A549 (cell line): ENCODE data around the gene PFDN5. TPM values are rescaled to one million over a fixed set of nuclear protein-coding genes. Genes with fewer than 3 reads are reported as not detected.

Experiments
- ATAC-seq, 2 experiments: fragments of 200-7000 bp in 1 of 2; fragments of >200 bp in 1 of 2; cut with Nextera tagmentation in 1 of 2; cut with Tn5 transposase in 1 of 2; 3 replicates each; pipeline versions ENCODE4 v1.8.0 to v1.9.1; 2018 to 2020; ENCODE audit warnings: mild to moderate bottlenecking in 1 of 2, moderate library complexity in 1 of 2
- CTCF ChIA-PET: fragments of 300-600 bp; sonication (Branson Sonifier 250); formaldehyde crosslinking; extraction: SDS; loops from one replicate; lab custom pipeline; 2021; ENCODE audit warnings: antibody characterized with exemption, inconsistent platforms; lab: Yijun Ruan, JAX
- POLR2A ChIA-PET: fragments of 350-600 bp; formaldehyde crosslinking; extraction: SDS; loops from one replicate; lab custom pipeline; 2021; ENCODE audit warnings: antibody characterized with exemption, inconsistent platforms; lab: Yijun Ruan, JAX
- DNase-seq, 2 experiments: peaks; one replicate each; pipeline versions ENCODE4 v3.0.0 to v3.0.0-alpha.2; 2011 to 2016; ENCODE audit warnings: low read depth in 1 of 2, low spot score in 1 of 2
- FAIRE-seq: peaks from 2 replicates; lab custom pipeline; 2011; peaks lifted over from hg19 to GRCh38; lab: Jason Lieb, UNC
- H3K27ac ChIP-seq, 2 experiments: fragments of >200 bp; sonication (Bioruptor Twin); formaldehyde crosslinking; 3 replicates each; pipeline ENCODE4 v1.5.1; 2016 to 2017
- H3K4me1 ChIP-seq: fragments of >200 bp; sonication (Bioruptor Twin); formaldehyde crosslinking; 3 replicates; pipeline ENCODE4 v1.6.1; 2016
- H3K4me2 ChIP-seq: fragments of >200 bp; sonication (Bioruptor Twin); formaldehyde crosslinking; 3 replicates; pipeline ENCODE4 v1.6.1; 2016
- H3K4me3 ChIP-seq: fragments of >200 bp; sonication (Bioruptor Twin); formaldehyde crosslinking; 3 replicates; pipeline ENCODE4 v1.5.1; 2016
- H3K9me3 ChIP-seq: fragments of >200 bp; sonication (Bioruptor Twin); formaldehyde crosslinking; 3 replicates; pipeline ENCODE4 v1.6.1; 2016
- ATOH8 ChIP-seq: fragments of 250-450 bp; sonication (Bioruptor Pico); IDR thresholded peaks from 2 replicates; pipeline ENCODE4 v1.5.0; 2020; ENCODE audit warnings: low read depth, mild to moderate bottlenecking, moderate library complexity
- BCL3 ChIP-seq: fragments of >200 bp; sonication (Bioruptor Twin); formaldehyde crosslinking; IDR thresholded peaks from 3 replicates; pipeline ENCODE4 v1.6.1; 2016
- ELK1 ChIP-seq: fragments of 150-350 bp; IDR thresholded peaks from 2 replicates; pipeline ENCODE4 v1.6.1; 2014; ENCODE audit warnings: low read depth, mild to moderate bottlenecking, low read length
- FOSL2 ChIP-seq, 2 experiments: fragments of 450-650 bp in 1 of 2; fragments of >200 bp in 1 of 2; sonication (Bioruptor Twin) in 1 of 2; formaldehyde crosslinking; IDR thresholded peaks; 2 replicates each; pipeline versions ENCODE4 v1.5.0 to v1.6.1; 2016 to 2020; ENCODE audit warnings: mild to moderate bottlenecking in 1 of 2, moderate library complexity in 1 of 2
- FOXS1 ChIP-seq: fragments of 250-450 bp; sonication (Bioruptor Pico); IDR thresholded peaks from 2 replicates; pipeline ENCODE4 v1.5.0; 2020; ENCODE audit warnings: mild to moderate bottlenecking, moderate library complexity
- GATA3 ChIP-seq: IDR thresholded peaks from 2 replicates; pipeline ENCODE4 v1.6.1; 2012; ENCODE audit warnings: borderline replicate concordance
- HES2 ChIP-seq: fragments of >200 bp; sonication (Bioruptor Twin); formaldehyde crosslinking; IDR thresholded peaks from 2 replicates; pipeline ENCODE4 v1.6.1; 2016
- HEYL ChIP-seq: fragments of 250-450 bp; sonication (Bioruptor Pico); IDR thresholded peaks from 2 replicates; pipeline ENCODE4 v1.8.0; 2021; ENCODE audit warnings: mild to moderate bottlenecking, moderate library complexity
- HOXA7 ChIP-seq: fragments of 250-450 bp; sonication (Bioruptor Pico); IDR thresholded peaks from 2 replicates; pipeline ENCODE4 v1.5.0; 2020; ENCODE audit warnings: mild to moderate bottlenecking, moderate library complexity
- JUN ChIP-seq, 2 experiments: fragments of >200 bp; sonication (Bioruptor Twin); formaldehyde crosslinking; IDR thresholded peaks; 2 replicates in 1 of 2; 3 replicates in 1 of 2; pipeline ENCODE4 v1.6.1; 2016 to 2017
- MAX ChIP-seq: IDR thresholded peaks from 2 replicates; pipeline ENCODE4 v1.6.1; 2012
- MAZ ChIP-seq: fragments of 150-350 bp; IDR thresholded peaks from 2 replicates; pipeline ENCODE4 v1.6.1; 2014; ENCODE audit warnings: antibody characterized with exemption, low read depth, low read length, borderline replicate concordance
- NPAS2 ChIP-seq: fragments of 250-450 bp; sonication (Bioruptor Pico); IDR thresholded peaks from 2 replicates; pipeline ENCODE4 v1.8.0; 2022; ENCODE audit warnings: mild to moderate bottlenecking, moderate library complexity, borderline replicate concordance
- POLR2AphosphoS2 ChIP-seq: conservative IDR thresholded peaks from 2 replicates; pipeline ENCODE4 v1.6.1; 2012; ENCODE audit warnings: low read length, improper control_type of control experiment, inconsistent platforms
- RAD21 ChIP-seq, 2 experiments: fragments of >200 bp in 1 of 2; sonication (Bioruptor Twin) in 1 of 2; formaldehyde crosslinking in 1 of 2; IDR thresholded peaks in 1 of 2; conservative IDR thresholded peaks in 1 of 2; 2 replicates in 1 of 2; 3 replicates in 1 of 2; pipeline ENCODE4 v1.6.1; 2012 to 2018; ENCODE audit warnings: inconsistent platforms in 1 of 2
- RARB ChIP-seq: fragments of 250-450 bp; sonication (Bioruptor Pico); IDR thresholded peaks from 2 replicates; pipeline ENCODE4 v1.8.0; 2021; ENCODE audit warnings: mild to moderate bottlenecking, moderate library complexity
- RCOR1 ChIP-seq: fragments of 150-350 bp; IDR thresholded peaks from 2 replicates; pipeline ENCODE4 v1.6.1; 2014; ENCODE audit warnings: antibody characterized with exemption, low read length, low read depth
- RFX5 ChIP-seq: fragments of 450-650 bp; IDR thresholded peaks from 2 replicates; pipeline ENCODE4 v1.7.1; 2014; ENCODE audit warnings: antibody characterized with exemption, mild to moderate bottlenecking, moderate library complexity
- RNF2 ChIP-seq: fragments of 200-600 bp; sonication (generic); IDR thresholded peaks from 2 replicates; pipeline ENCODE4 v1.6.1; 2016; ENCODE audit warnings: low read depth, mild to moderate bottlenecking, antibody characterized with exemption, moderate library complexity, borderline replicate concordance
- TP53 ChIP-seq: fragments of 250-450 bp; sonication (Bioruptor Pico); IDR thresholded peaks from 2 replicates; pipeline ENCODE4 v1.5.0; 2021; ENCODE audit warnings: mild to moderate bottlenecking, moderate library complexity
- ZFP36 ChIP-seq: fragments of 450-650 bp; IDR thresholded peaks from 2 replicates; pipeline ENCODE4 v1.6.1; 2014; ENCODE audit warnings: borderline replicate concordance; ENCODE audit not compliant: partially characterized antibody
- ZNF302 ChIP-seq: fragments of 250-450 bp; sonication (Bioruptor Pico); IDR thresholded peaks from 2 replicates; pipeline ENCODE4 v1.9.0; 2021; ENCODE audit warnings: inconsistent platforms, mild to moderate bottlenecking, moderate library complexity
- ZSCAN20 ChIP-seq: fragments of 250-450 bp; sonication (Bioruptor Pico); IDR thresholded peaks from 2 replicates; pipeline ENCODE4 v1.8.0; 2022; ENCODE audit warnings: mild to moderate bottlenecking, moderate library complexity
- WGBS: methylation state at CpG from one replicate; pipeline ENCODE4 v1.1.6; 2017; ENCODE audit errors: missing lambda C conversion rate; 5-methylcytosine and 5-hydroxymethylcytosine counted together
- polyA plus RNA-seq, 4 experiments: library from polyadenylated mRNA; depleted of rRNA in 3 of 4; stranded (reverse); fragments of >200 nt; fragmentation: RNase III in 1 of 4; extraction: RNeasy Plus Mini Kit Qiagen cat#74134 plus additional on column Dnase treatment in 1 of 4; gene quantifications; 2 replicates in 3 of 4; 3 replicates in 1 of 4; pipeline ENCODE4 v1.2.3, GENCODE V29; 2011 to 2017

Gene PFDN5
- polyA plus RNA-seq, 2 of the 4 experiments (the other 2 are of a cell fraction) = 685 to 729 TPM

GRCh38 chr12:53255996-53256395 is 39.3 kb upstream of the PFDN5 start:
- DNase-seq = no peak
- no peak for ATAC-seq
- no peak for TF ChIP-seq RCOR1
- TF ChIP-seq ZSCAN20 (CRISPR knock-in tag) = no peak
- no peak for TF ChIP-seq ATOH8 (CRISPR knock-in tag)
- TF ChIP-seq ZNF302 (CRISPR knock-in tag) = no peak
- TF ChIP-seq HOXA7 (CRISPR knock-in tag) = no peak
- peaks cover 11% of the 10 kb centered on the region for H3K4me1 ChIP-seq
- POLR2A ChIA-PET = no interaction called here
- no peak overlapping the region for H3K4me3 ChIP-seq
- CTCF ChIA-PET = interaction anchor here (1.2 to 12.8 kb wide), 6 partner anchors 12 to 60 kb away, joined by 4 to 216 read pairs (median 8); partner anchors contain the start of genes ESPL1 and ITGB7
- WGBS = 93% methylated on average over 3 of the region's 3 CpGs
- H3K9me3 ChIP-seq = no peaks in the 10 kb centered on the region
- no peak for FAIRE-seq
- no peak overlapping the region for H3K4me2 ChIP-seq
- no peak overlapping the region for H3K27ac ChIP-seq

- FAIRE-seq = no peak
- no peaks in the 10 kb centered on the region for H3K9me3 ChIP-seq
- TF ChIP-seq ELK1 = no peak
- no peak for TF ChIP-seq BCL3
- no peak for TF ChIP-seq RNF2
- TF ChIP-seq ZFP36 = no peak
- no peak for TF ChIP-seq MAZ
- no peak for TF ChIP-seq RARB (CRISPR knock-in tag)
- TF ChIP-seq HES2 = no peak
- no peak for TF ChIP-seq RFX5
- TF ChIP-seq MAX = no peak
- TF ChIP-seq GATA3 = no peak
- no peak for TF ChIP-seq JUN (IDR thresholded peaks at IDR 0.05)
- no peak for TF ChIP-seq POLR2AphosphoS2
- no peak overlapping the region for H3K4me3 ChIP-seq
- no peak for ATAC-seq
- POLR2A ChIA-PET = no interaction called here
- H3K4me1 ChIP-seq = no peaks in the 10 kb centered on the region
- CTCF ChIA-PET = interaction anchor here (0.5 to 12.8 kb wide), 11 partner anchors 9 to 100 kb away, joined by 3 to 216 read pairs (median 4); partner anchors contain the start of genes ESPL1 and ITGB7
- 78% methylated on average over 7 of the region's 7 CpGs for WGBS
- no peak for DNase-seq
- no peak overlapping the region for H3K4me2 ChIP-seq
- no peak overlapping the region for H3K27ac ChIP-seq
Observed at GRCh38 chr12:53258541-53259539, 36.5 kb upstream of the PFDN5 start.

GRCh38 chr12:53259891-53260290 is 35.5 kb upstream of the PFDN5 start:
- 82% methylated on average over 6 of the region's 6 CpGs for WGBS
- TF ChIP-seq TP53 (CRISPR knock-in tag) = no peak
- TF ChIP-seq NPAS2 (CRISPR knock-in tag) = no peak
- TF ChIP-seq RAD21 (conservative IDR thresholded peaks at IDR 0.05 in 1 of 2, IDR thresholded peaks at IDR 0.05 in 1 of 2) = no peak
- TF ChIP-seq ELK1 = no peak
- no peak for TF ChIP-seq ZFP36
- no peak for TF ChIP-seq RARB (CRISPR knock-in tag)
- TF ChIP-seq FOSL2 (IDR thresholded peaks at IDR 0.05) = no peak
- no peak for TF ChIP-seq FOSL2 (CRISPR knock-in tag; IDR thresholded peaks at IDR 0.05)
- no peak for TF ChIP-seq HEYL
- TF ChIP-seq FOXS1 (CRISPR knock-in tag) = no peak
- no peak for TF ChIP-seq MAX
- Histone ChIP-seq H3K4me1 (no peaks in the 10 kb centered on the region), H3K27ac (no peak overlapping the region), H3K4me3 (no peak overlapping the region), H3K9me3 (no peaks in the 10 kb centered on the region), H3K4me2 (no peak overlapping the region)
- DNase-seq (no peak), ATAC-seq (no peak), FAIRE-seq (no peak)
- CTCF ChIA-PET = interaction anchor here (0.6 to 12.8 kb wide), 5 partner anchors 15 to 194 kb away, joined by 3 to 216 read pairs (median 5); partner anchors contain the start of gene ITGB7
- POLR2A ChIA-PET = no interaction called here
